ENCODE measurements around the gene MYOF. TPM values are rescaled to one million over a fixed set of nuclear protein-coding genes. Genes with fewer than 3 reads are reported as not detected.
"Not testable (repeated sequence)": the region's sequence is repeated elsewhere in the genome, so short reads cannot be mapped to it uniquely, and the experiment has no call there.

The MYOF gene
- total RNA-seq, 1 donor from 2014 or later: 2.6 TPM

- intact Hi-C loops (cut with micrococcal nuclease): no loop called here
These were observed 173.1 kb downstream of the MYOF start for GRCh38 chr10:93309062-93309461.

- intact Hi-C loops (cut with micrococcal nuclease): no loop called here
These were observed 177.0 kb downstream of the MYOF start for GRCh38 chr10:93305122-93305521.

DNA sequence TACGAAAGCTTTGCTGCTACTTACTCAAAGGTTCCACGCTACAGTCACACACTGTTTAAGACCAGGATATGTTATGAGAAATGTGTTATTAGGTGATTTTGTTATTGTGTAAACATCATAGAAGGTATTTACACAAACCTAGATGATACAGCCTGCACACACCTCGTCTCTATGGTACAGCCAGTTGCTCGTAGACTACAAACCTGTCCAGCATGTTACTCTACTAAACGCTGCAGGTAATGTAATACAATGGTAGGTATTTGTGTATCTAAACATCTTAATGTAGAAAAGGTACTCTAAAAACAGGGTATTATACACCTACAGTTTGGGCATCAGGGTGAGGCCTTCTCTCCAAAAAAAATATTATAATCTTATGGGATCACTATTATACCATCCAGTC lies 181.2 kb downstream of the MYOF start:
- intact Hi-C loops (cut with micrococcal nuclease): no loop called here

DNA sequence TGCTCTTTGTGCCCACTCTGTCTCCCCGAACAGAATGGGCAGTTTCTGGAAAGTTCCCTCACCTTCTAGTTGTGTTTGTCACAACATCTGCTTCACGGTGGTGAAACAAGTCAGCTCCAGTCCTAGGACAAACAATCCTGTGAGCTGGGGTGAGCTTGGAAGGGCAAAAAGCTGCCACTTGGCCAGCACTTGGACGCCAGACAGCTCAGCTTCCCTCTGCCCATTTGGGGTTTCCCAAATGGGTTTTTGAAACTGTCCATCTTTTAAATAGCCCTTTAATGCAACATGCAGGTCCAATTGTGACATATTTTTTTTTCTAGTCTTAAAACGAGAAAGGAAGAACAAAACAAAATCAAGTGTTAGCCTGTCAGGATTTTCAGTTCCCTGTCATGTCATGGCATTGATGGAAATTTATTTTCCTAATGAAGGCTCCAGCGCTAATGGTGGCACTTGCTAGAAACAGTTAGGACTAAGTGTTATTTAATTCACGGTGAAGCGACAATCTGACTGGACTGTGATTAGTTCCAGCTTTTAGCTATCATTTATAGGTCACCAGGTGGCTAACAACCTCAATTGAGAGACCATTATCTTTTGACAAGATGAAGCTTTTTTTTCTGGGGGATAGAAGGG lies 181.7 kb downstream of the MYOF start:
- intact Hi-C loops (cut with micrococcal nuclease): no loop called here

GRCh38 chr10:93299606-93300287 lies 182.4 kb downstream of the MYOF start:
- intact Hi-C loops (cut with micrococcal nuclease): no loop called here

DNA sequence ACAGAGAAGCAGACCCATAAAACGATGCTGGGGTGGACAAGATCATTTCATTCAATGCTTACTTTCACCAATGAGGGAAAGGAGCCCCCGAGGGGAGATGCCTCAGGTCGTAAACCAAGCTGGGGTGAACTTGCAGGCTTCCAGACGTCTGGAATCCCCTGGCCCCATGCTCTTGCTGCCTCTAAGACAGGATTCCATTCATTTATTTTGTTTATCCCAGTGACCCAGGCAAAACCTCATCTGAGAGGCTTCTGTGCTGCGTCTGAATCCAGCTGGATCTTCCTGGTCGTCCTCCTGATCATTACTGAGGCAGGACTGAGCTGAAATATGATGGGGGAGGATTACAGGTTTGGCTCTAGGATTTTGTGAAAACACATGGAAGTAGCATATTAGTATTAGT lies 182.9 kb downstream of the MYOF start:
- intact Hi-C loops (cut with micrococcal nuclease): no loop called here

- intact Hi-C loops (cut with micrococcal nuclease): no loop called here
These were observed 186.0 kb downstream of the MYOF start for GRCh38 chr10:93296151-93296550.

- intact Hi-C loops (cut with micrococcal nuclease): no loop called here
These were observed 188.1 kb downstream of the MYOF start for GRCh38 chr10:93293999-93294398.

DNA sequence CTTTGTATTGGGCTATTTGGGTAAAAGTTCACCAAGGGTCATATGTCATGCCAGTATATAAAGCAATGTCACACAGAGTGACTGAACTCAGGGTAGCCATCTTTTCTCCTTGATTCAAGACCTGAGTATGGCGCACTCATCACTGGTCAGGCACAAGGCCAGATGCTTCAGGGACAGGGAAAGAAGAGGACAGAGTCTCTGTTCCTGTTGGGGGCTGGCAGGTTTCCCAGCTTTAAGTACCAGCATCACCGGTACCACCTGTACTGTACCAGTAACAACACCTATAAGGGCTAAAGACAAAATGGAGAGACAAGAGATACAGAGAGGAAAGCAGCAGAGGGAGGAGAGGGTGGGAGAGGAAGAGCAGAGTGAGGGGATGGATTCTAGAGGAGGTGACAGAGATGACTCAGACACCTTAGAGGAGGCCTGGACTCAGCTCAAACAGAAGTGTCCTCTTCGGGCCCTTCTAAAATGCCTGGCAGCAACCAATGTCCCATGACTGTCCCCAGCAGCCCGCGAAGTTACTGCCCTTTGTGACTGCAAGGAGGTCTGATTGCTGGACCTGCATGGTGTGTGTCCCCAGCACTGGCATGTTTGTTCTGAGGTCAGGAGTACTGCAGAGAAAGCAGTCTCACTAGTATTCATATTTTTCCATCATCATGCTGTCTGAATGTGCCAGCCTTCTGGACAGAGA lies 191.3 kb downstream of the MYOF start:
- intact Hi-C loops (cut with micrococcal nuclease): no loop called here

- intact Hi-C loops (cut with micrococcal nuclease): loop anchor here (1.0 to 5.0 kb wide), 3 partner anchors 174 to 402 kb away; no protein-coding TSS in a partner anchor
These were observed 193.2 kb downstream of the MYOF start for GRCh38 chr10:93288679-93289634.

- intact Hi-C loops (cut with micrococcal nuclease): loop anchor here (2.0 to 5.0 kb wide), 2 partner anchors 173 to 400 kb away; no protein-coding TSS in a partner anchor
These were observed 194.4 kb downstream of the MYOF start for GRCh38 chr10:93287775-93288174.

DNA sequence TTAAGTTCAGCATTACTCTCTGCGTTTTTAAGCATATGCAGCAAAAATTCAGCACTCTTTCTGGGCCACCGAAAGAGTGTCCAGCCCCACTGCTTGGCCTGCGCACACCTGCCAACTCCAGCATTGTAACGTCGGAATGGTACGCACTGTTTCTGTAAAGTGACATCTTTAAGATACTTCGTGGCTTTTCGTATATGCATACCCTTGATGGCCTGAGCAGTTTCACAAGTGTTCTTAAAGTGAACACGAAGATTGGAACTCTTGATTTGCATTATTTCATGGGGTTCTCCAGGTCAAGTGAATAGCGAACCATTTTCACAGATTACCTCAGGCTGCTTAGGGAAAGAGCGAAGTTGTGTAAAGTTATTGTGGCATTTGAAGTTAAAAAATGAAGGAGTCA lies 197.9 kb downstream of the MYOF start:
- intact Hi-C loops (cut with micrococcal nuclease): not testable (repeated sequence)

DNA sequence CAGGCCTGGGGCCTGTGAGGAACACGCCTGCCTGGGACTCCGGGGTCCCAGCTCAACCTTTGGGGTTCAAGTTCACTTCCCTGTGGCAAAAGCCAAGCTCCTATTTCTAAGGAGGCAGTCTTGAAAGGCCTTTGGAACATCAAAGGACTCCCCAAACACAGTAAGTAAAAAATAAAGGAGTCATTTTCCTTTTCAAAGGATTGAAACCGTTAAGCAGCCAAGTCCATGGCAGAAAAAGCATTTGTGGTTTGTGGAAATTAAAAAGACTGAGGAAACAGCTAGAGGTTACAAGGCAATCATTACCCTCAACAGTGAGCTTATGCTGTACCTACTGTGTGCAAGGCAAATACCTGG lies 200.8 kb downstream of the MYOF start:
- intact Hi-C loops (cut with micrococcal nuclease): no loop called here

DNA sequence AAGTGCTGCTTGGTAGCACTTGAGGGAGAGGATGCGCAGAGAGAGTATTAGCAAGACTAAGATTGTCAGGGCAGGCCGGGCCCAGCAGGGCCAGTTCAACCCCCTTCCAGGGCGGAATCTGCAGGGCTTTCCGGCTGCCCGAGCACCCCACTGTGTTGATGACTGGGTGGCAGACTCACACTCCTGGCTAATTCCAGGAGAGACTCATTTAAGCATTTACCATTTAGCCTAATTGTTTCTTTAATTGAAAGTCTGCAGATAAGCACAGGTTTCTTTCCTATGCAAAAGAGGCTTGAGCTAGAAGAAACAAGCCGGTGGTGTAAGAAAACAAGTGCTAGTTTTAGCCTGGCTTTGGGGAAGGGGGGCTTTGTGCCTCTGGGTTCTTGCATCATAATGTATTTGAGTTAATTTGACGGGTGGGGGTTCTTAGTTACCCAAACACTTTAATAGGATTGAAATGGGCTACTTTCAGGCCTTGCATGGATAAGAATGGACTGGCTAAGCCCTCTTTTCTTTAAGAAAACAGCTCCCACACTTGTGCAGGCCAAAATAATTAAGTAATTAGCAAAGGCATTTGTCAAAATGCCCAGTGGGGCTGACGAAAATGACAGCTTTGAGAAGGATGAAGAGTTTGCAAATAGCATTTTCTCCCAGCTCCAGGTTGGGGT lies 201.3 kb downstream of the MYOF start:
- intact Hi-C loops (cut with micrococcal nuclease): no loop called here

DNA sequence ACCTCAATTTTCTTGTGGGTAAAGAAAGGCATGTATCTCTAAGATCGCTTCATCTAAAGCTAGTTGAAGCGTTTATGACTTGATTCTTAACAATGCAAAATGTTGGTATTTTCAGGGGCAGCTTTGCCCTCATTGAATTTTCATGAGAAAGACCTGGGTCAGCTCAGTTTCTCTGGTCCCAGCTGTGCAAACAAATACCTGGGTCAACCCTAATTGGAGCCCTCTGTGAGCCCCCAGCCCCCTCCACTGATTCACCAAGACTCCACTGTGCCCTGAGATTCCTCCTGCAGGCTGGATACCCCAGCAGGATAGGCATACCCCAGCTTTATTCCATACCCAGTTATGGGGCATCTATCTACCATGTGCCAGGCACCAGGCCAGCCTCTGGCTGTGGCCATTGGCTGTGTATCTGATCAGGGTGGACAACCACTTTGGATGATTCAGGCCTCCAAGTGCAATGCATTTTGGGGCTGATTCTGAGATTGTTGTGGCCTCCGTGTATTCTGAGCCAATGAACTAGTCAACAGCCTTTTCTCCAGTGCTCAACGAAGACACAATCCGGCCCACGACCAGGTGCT lies 201.9 kb downstream of the MYOF start:
- intact Hi-C loops (cut with micrococcal nuclease): no loop called here

DNA sequence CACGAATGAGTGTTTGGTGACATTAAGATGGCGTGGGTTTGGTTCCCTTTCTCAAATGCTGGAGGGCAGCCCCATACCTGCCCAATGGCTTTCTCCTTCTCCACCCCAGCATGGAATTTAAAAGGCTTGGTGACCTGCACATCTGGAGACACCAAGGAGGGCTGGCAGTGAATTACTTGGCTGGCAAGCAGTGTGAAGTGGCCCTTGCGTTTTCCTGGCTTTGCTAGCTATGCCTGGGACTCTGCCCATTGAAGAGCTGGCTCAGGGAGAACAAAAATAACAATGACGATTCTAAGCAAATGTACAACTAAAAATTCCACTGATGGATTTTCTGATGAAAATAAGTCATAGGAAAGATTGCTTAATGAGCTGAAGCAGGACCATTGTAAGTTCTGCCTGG lies 204.8 kb downstream of the MYOF start:
- intact Hi-C loops (cut with micrococcal nuclease): no loop called here

DNA sequence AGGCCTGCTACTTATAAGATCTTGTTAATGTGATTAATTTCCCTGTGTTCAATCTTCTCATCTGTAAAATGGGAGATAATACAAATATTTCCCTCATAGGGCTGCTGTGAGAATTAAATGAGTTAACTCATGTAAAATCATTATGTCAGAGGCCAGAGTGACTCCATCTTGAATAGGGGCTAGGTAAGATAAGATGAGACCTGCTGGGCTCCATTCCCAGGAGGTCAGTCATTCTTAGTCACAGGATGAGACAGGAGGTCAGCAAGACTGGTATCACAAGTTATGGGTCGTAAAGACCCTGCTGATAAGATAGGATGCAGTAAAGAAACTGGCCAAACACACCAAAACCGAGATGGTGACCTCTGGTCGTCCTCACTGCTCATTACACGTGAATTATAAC lies 207.7 kb downstream of the MYOF start:
- intact Hi-C loops (cut with micrococcal nuclease): no loop called here

- intact Hi-C loops (cut with micrococcal nuclease): no loop called here
These were observed 209.1 kb downstream of the MYOF start for GRCh38 chr10:93272884-93273675.

- intact Hi-C loops (cut with micrococcal nuclease): no loop called here
These were observed 210.8 kb downstream of the MYOF start for GRCh38 chr10:93271347-93271746.

DNA sequence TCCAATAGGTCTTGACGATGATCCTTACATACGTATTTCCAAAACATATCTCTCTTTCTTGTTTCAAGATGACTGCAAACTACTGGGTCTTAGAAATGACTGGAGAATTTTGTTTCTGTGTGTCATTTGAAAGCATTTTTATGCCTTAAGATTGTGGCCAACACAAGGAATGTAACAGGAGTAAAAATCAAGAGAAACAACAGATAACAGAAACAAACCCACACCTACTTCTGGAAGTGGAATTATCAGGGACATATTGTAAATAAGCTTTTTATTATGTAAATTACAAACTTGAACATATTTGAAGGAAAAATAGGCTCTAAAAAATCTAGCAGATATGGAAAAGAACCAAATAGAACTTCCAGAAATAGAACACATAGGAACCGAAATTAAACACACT lies 212.9 kb downstream of the MYOF start:
- intact Hi-C loops (cut with micrococcal nuclease): no loop called here

All from T-helper 2 cell treated with Interferon-gamma antibody and Interleukin-4, amounts not matched to agents 100 ng/mL and 5 ng/mL, for 36 hours (primary cell).